ENCODE measurements around the gene RHOU. TPM values are rescaled to one million over a fixed set of nuclear protein-coding genes. Genes with fewer than 3 reads are reported as not detected.

The RHOU gene
- total and polyA plus RNA-seq, 2 donors (not counting 3 experiments of a cell fraction or from before 2014, with no cell fraction given), result 0.04 to 0.40 TPM

DNA sequence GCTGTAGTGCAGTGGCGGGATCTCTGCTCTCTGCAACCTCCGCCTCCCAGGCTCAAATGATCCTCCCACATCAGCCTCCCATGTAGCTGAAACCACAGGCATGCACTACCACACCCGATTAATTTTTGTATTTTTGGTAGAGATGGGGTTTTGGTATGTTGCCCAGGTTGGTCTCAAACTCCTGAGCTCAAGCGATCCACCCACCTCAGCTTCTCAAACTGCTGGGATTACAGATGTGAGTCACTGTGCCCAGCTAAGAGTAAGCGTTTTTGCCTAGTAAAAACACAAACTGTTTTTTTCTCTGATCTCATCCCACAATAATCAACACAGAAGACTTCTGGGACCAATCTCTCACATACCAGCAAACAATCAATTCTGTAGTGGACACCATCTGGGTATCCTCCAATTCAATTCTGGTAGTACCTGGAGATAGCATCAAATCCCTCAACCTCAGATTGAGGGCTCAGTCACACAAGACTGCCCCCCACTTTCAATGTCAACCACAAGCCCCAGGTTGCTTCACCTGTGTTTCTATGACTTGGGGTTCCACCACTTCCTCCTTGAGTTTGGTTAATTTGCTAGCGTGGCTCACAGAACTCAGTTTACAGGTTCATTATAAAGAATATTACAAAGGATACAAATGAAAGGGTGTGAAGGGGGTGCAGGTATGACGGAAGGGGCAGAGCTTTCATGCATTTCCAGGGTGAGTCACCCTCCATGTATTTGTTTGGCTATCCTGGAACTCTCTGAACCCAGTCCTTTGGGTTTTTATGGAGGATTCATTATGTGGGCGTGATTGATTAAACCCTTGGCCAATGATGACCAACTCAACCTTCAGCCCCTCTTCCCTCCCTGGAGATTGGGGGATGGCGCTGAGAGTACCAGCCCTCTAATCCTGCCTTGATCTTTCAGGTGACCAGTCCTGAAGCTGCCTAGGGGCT lies 40.0 kb upstream of the RHOU start:
- TF ChIP-seq GATA2 (IDR thresholded peaks at IDR 0.05; ENCODE audit: insufficient read depth, insufficient read length, low read depth, low read length), result no peak
- no peak for TF ChIP-seq POLR2A (IDR thresholded peaks at IDR 0.05; ENCODE audit: low read depth, low read length)
- no peak for TF ChIP-seq EZH2 (IDR thresholded peaks at IDR 0.05; ENCODE audit: borderline replicate concordance, low read depth, low read length, severe bottlenecking)
- TF ChIP-seq FOS (IDR thresholded peaks at IDR 0.05; ENCODE audit: borderline replicate concordance, insufficient read depth, low read length), result no peak
- TF ChIP-seq MYC (IDR thresholded peaks at IDR 0.05; ENCODE audit: low read depth, low read length), result no peak
- TF ChIP-seq, protein P1, sequence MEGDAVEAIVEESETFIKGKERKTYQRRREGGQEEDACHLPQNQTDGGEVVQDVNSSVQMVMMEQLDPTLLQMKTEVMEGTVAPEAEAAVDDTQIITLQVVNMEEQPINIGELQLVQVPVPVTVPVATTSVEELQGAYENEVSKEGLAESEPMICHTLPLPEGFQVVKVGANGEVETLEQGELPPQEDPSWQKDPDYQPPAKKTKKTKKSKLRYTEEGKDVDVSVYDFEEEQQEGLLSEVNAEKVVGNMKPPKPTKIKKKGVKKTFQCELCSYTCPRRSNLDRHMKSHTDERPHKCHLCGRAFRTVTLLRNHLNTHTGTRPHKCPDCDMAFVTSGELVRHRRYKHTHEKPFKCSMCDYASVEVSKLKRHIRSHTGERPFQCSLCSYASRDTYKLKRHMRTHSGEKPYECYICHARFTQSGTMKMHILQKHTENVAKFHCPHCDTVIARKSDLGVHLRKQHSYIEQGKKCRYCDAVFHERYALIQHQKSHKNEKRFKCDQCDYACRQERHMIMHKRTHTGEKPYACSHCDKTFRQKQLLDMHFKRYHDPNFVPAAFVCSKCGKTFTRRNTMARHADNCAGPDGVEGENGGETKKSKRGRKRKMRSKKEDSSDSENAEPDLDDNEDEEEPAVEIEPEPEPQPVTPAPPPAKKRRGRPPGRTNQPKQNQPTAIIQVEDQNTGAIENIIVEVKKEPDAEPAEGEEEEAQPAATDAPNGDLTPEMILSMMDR (IDR thresholded peaks at IDR 0.05; ENCODE audit: extremely low read depth in 1 of 2, insufficient read depth in 1 of 2, low read depth in 1 of 2, low read length in 2 of 2), result no peak
- TF ChIP-seq JUN (IDR thresholded peaks at IDR 0.05; ENCODE audit: borderline replicate concordance, insufficient read depth, insufficient read length, low read depth), result no peak
- TF ChIP-seq, protein P2, sequence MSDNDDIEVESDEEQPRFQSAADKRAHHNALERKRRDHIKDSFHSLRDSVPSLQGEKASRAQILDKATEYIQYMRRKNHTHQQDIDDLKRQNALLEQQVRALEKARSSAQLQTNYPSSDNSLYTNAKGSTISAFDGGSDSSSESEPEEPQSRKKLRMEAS (IDR thresholded peaks at IDR 0.05; ENCODE audit: insufficient read depth, insufficient read length), result no peak
- TF ChIP-seq POLR2AphosphoS5 (IDR thresholded peaks at IDR 0.05; ENCODE audit: insufficient read depth, low read depth, low read length), result no peak

More for the DNA sequence above, 40.0 kb upstream of the RHOU start:
- Histone ChIP-seq H3K4me2 (ENCODE audit: insufficient read depth, low read length) (no peak overlapping the region), H3K9me1 (replicated peaks; ENCODE audit: control insufficient read depth, extremely low read depth, insufficient read depth, low read length) (no peaks in the 10 kb centered on the region), H3K36me3 (ENCODE audit: control insufficient read depth in 2 of 2, extremely low read depth in 1 of 2, insufficient read depth in 2 of 2, low read length in 2 of 2) (no peaks in the 10 kb centered on the region), H2AFZ (ENCODE audit: low read depth, low read length) (no peak overlapping the region), H3K9me3 (replicated peaks; ENCODE audit: control insufficient read depth, insufficient read depth, low read length) (no peaks in the 10 kb centered on the region), H3K79me2 (ENCODE audit: control insufficient read depth, insufficient read depth, low read length) (no peaks in the 10 kb centered on the region), H4K20me1 (replicated peaks; ENCODE audit: control insufficient read depth, extremely low read depth, insufficient read depth, low read length) (no peaks in the 10 kb centered on the region), H3K27me3 (ENCODE audit: control insufficient read depth in 2 of 2, insufficient read depth in 2 of 2, low read length in 2 of 2) (no peaks in the 10 kb centered on the region), H3K4me3 (replicated peaks in 1 of 3; ENCODE audit: insufficient read depth in 1 of 3, low read depth in 1 of 3, low read length in 3 of 3) (no peak overlapping the region), H3K9ac (replicated peaks; ENCODE audit: extremely low read depth, insufficient read depth, low read length) (no peak overlapping the region), H3K4me1 (ENCODE audit: control insufficient read depth, extremely low read depth, insufficient read depth, low read length) (no peaks in the 10 kb centered on the region), H3K27ac (ENCODE audit: insufficient read depth, low read depth, low read length) (no peak overlapping the region)
- POLR2A ChIA-PET, result no interaction called here
- CTCF ChIA-PET, result interaction anchor here (6.2 kb wide), 1 partner anchor 533 kb away, joined by 47 read pairs; no protein-coding TSS in a partner anchor
- dilution Hi-C loops (cut with MboI; ENCODE audit: extremely low pct_ligation_motif_present, low sequenced_read_pairs) (no loop called here), intact Hi-C loops (cut with micrococcal nuclease) (no loop called here)
- FAIRE-seq, result no peak
- DNase-seq (ENCODE audit: low read depth, low spot score), result no peak
- no TSS peak for BruUV-seq (replicated peaks)

All from endothelial cell of umbilical vein (primary cell).